ENCODE measurements around the gene STAT5B. TPM values are rescaled to one million over a fixed set of nuclear protein-coding genes. Genes with fewer than 3 reads are reported as not detected.

Gene STAT5B
- total RNA-seq, 1 donor from 2014 or later = 80.6 TPM

DNA sequence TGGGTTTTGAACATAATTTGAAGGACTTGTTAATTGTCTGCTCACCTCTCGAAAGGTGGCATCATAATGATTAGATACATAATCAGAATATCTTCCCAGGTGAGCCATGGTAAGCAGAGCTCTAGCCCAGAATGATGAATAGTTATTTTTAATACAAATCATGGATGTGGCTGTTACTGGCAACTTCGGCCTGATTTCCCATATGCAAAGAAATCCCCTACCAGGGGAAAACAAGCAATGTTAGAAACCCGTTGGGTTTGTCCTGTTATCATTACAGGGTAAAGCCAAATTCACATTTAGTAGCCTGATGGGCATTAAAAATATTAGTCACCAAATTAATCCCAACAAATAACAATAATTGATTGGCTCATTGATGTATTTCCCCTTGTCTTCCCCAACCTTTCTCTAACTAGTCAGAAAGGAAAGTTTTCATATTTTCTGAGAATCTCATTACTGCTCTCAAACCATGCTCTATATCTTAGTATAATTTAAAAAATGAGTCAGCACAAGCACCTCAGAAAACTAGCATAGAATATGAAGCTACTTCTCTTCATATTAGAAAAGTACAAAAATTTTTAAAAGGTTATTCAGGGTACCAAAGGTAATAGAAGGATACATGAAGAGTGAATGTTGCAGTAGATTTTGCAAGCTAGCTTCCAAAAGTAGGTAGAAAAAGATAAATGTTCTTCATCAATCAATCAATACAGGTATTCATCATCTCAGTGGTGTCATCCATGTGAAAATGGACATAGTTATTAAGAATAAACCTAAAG is 5.0 kb downstream of the STAT5B start:
- Histone ChIP-seq H3K27me3 (no peaks in the 10 kb centered on the region), H3K4me3 (no peak overlapping the region), H3K36me3 (no peaks in the 10 kb centered on the region), H3K27ac (no peak overlapping the region), H3K9me3 (no peaks in the 10 kb centered on the region), H3K4me1 (peaks cover 0 to 8% of the 10 kb centered on the region in 2 donors)
- intact Hi-C loops (cut with DNase I) = no loop called here
- DNase-seq (ENCODE audit: low spot score in 2 of 2) = no peak
- TF ChIP-seq, protein P1, sequence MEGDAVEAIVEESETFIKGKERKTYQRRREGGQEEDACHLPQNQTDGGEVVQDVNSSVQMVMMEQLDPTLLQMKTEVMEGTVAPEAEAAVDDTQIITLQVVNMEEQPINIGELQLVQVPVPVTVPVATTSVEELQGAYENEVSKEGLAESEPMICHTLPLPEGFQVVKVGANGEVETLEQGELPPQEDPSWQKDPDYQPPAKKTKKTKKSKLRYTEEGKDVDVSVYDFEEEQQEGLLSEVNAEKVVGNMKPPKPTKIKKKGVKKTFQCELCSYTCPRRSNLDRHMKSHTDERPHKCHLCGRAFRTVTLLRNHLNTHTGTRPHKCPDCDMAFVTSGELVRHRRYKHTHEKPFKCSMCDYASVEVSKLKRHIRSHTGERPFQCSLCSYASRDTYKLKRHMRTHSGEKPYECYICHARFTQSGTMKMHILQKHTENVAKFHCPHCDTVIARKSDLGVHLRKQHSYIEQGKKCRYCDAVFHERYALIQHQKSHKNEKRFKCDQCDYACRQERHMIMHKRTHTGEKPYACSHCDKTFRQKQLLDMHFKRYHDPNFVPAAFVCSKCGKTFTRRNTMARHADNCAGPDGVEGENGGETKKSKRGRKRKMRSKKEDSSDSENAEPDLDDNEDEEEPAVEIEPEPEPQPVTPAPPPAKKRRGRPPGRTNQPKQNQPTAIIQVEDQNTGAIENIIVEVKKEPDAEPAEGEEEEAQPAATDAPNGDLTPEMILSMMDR (IDR thresholded peaks at IDR 0.05) = no peak

DNA sequence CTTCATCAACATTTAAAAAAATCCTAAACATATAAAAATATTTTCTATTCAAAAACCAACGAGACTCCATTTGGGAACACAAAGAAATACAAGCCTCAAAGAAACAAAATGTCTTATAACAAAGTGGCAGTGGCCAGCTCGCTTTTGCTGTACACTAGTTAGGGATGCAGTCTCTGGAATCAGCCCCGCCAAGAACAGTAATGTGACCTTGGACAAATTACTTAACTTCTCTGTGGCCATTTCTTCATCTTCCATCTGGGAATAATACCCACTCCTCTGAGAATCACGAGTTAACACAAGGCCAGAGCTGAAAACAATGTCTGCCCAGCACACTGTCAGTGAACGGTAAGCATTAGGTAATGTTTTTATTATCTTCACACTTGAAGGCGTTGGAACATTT is 5.6 kb downstream of the STAT5B start:
- TF ChIP-seq, protein P1 (IDR thresholded peaks at IDR 0.05) = no peak
- no peaks in the 10 kb centered on the region for H3K9me3 ChIP-seq
- H3K4me1 ChIP-seq = peaks cover 0 to 8% of the 10 kb centered on the region in 2 donors
- no peaks in the 10 kb centered on the region for H3K36me3 ChIP-seq
- no peak for DNase-seq (ENCODE audit: low spot score in 2 of 2)
- no peak overlapping the region for H3K27ac ChIP-seq
- no peaks in the 10 kb centered on the region for H3K27me3 ChIP-seq
- no peak overlapping the region for H3K4me3 ChIP-seq
- intact Hi-C loops (cut with DNase I) = no loop called here

DNA sequence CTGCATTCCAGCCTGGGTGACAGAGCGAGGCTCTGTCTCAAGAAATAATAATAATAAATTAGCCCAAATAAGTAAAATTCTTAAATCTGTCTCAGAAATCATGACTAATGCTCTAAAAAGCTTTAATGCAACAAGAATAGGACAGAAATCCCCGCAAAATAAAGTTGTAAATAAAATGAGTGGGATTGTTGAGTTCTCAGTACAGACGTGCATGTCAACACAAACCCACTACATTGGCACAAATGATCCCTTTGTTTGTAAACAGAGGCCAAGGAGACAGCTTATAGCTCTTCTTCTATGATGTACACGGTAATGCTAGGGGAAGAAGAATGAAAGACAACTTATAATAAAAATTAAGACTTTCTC is 6.0 kb downstream of the STAT5B start:
- Histone ChIP-seq H3K27ac (peak overlapping the region in 1 of 2 donors; percentile 21), H3K4me3 (no peak overlapping the region), H3K27me3 (no peaks in the 10 kb centered on the region), H3K9me3 (no peaks in the 10 kb centered on the region), H3K36me3 (no peaks in the 10 kb centered on the region), H3K4me1 (peaks cover 0 to 7% of the 10 kb centered on the region in 2 donors)
- DNase-seq (ENCODE audit: low spot score in 2 of 2) = no peak
- TF ChIP-seq, protein P1 (IDR thresholded peaks at IDR 0.05) = no peak
- intact Hi-C loops (cut with DNase I) = no loop called here

DNA sequence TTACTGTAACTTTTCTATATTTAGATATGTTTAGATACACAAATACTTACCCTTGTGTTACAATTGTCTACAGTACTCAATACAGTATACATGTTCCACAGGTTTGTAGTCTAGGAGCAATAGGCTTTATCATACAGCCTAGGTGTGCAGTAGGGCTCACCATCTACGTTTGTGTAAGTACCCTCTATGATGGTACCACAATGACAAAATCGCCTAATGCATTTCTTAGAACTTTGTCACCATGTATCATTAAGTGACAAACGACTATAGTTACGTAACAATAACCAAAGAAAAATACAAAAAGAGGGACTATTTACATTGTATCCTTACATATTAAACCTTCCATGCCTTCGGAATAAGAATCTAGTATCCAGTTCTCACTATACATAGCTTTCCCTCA is 8.0 kb downstream of the STAT5B start:
- intact Hi-C loops (cut with DNase I) = no loop called here
- Histone ChIP-seq H3K4me3 (no peak overlapping the region), H3K4me1 (no peaks in the 10 kb centered on the region), H3K27ac (no peak overlapping the region), H3K9me3 (no peaks in the 10 kb centered on the region), H3K27me3 (no peaks in the 10 kb centered on the region), H3K36me3 (no peaks in the 10 kb centered on the region)
- no peak for DNase-seq (ENCODE audit: low spot score in 2 of 2)
- TF ChIP-seq, protein P1 (IDR thresholded peaks at IDR 0.05) = no peak

DNA sequence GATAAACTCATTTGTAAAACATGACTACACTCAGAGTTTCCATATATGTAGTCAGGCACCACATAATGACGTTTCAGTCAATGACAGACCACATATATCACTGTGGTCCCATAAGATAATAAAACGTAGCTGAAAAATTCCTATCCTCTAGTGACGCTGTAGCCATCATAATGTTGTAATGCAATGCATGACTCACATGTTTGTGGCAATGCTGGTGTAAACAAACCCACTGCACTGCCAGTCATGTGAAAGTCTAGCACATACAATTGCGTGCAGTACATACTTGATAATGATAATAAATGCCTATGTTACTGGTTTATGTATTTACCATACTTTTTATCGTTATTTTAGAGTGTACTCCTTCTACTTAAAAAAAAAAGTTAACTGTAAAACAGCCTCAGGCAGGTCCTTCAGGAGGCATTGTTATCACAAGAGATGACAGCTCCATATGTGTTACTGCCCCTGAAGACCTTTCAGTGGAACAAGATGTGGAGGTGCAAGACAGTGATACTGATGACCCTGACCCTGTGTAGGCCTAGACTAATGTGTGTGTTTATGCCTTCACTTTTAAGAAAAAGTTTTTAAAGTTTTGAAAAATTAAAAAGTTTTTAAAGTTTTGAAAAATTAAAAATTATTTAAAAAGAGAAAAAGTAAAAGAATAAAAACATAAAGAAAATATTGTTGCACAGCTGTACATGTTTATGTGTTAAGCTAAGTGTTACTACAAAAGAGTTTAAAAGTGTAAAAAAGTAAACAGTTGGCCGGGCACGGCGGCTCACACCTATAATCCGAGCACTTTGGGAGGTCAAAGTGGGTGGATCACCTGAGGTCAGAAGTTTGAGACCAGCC is 9.0 kb downstream of the STAT5B start:
- H3K4me3 ChIP-seq = no peak overlapping the region
- H3K9me3 ChIP-seq = no peaks in the 10 kb centered on the region
- no peaks in the 10 kb centered on the region for H3K36me3 ChIP-seq
- no peaks in the 10 kb centered on the region for H3K27me3 ChIP-seq
- intact Hi-C loops (cut with DNase I) = no loop called here
- TF ChIP-seq, protein P1 (IDR thresholded peaks at IDR 0.05) = no peak
- no peak overlapping the region for H3K27ac ChIP-seq
- H3K4me1 ChIP-seq = no peaks in the 10 kb centered on the region
- DNase-seq (ENCODE audit: low spot score in 2 of 2) = no peak

Measured in ascending aorta (tissue), 2 donors.